Left lung (tissue), 10 donors: Measurements from ENCODE around the gene FAT1. TPM values are rescaled to one million over a fixed set of nuclear protein-coding genes. Genes with fewer than 3 reads are reported as not detected.
A peak's percentile ranks its signal among the peaks of the same experiment; 100 is the strongest.

Experiments used
- ATAC-seq: fragments of 200-7000 bp; cut with Tn5 transposase; one replicate; pipeline ENCODE4 v1.9.1; 2020; ENCODE audit warnings: moderate library complexity
- DNase-seq, 4 donors: peaks; one replicate each; pipeline ENCODE4 v3.0.0-alpha.2; 2013 to 2020
- H3K27ac ChIP-seq, 2 donors: fragments of 200-600 bp; sonication (generic) in 1 of 2; one replicate each; pipeline versions ENCODE4 v1.5.0 to v1.8.0; 2020 to 2021
- H3K27me3 ChIP-seq, 2 donors: fragments of 200-600 bp; sonication (generic) in 1 of 2; one replicate each; pipeline versions ENCODE4 v1.5.0 to v1.8.0; 2020 to 2021
- H3K36me3 ChIP-seq, 2 donors: fragments of 200-600 bp; sonication (generic) in 1 of 2; one replicate each; pipeline versions ENCODE4 v1.5.0 to v1.8.0; 2020 to 2021
- H3K4me1 ChIP-seq, 2 donors: fragments of 200-600 bp; one replicate each; pipeline ENCODE4 v1.8.0; 2021
- H3K4me3 ChIP-seq, 2 donors: fragments of 200-600 bp; sonication (generic) in 1 of 2; one replicate each; pipeline versions ENCODE4 v1.5.0 to v1.8.0; 2020 to 2021; ENCODE audit warnings: mild to moderate bottlenecking in 1 of 2
- H3K9me3 ChIP-seq, 2 donors: fragments of 200-600 bp; sonication (generic) in 1 of 2; one replicate each; pipeline versions ENCODE4 v1.5.0 to v1.8.0; 2020 to 2021
- intact Hi-C, 2 donors: fragments of 100-400 bp; cut with DNase I; formaldehyde crosslinking; loops; one replicate each; pipeline versions ENCODE4 v1.11.2 to v1.14.2; 2022
- polyA plus RNA-seq, 6 donors: library from polyadenylated mRNA; unstranded; fragments of 120-200 nt; gene quantifications; one replicate each; pipeline ENCODE4 v1.2.1, GENCODE V29; 2013; ENCODE audit not compliant: insufficient read length in 6 of 6
- total RNA-seq, 2 donors: library from RNA; stranded (reverse); fragmentation: NEBNext Ultra II Directional; extraction: Animal tissue kit (Norgen Biotek cat#: 25700); gene quantifications; one replicate each; pipeline ENCODE4 v1.2.1, GENCODE V29; 2021
- TF ChIP-seq, protein P1 (sequence below), 2 donors: fragments of 200-600 bp; sonication (generic) in 1 of 2; IDR thresholded peaks; one replicate each; pipeline versions ENCODE4 v1.5.0 to v1.8.0; 2021; ENCODE audit warnings: antibody characterized with exemption in 2 of 2
- donor health status: DM: no; HTN: yes; CAD: no.
- donor health status: DM: no; HTN: no; CAD: no.

Gene FAT1
- total and polyA plus RNA-seq, 8 donors = 70.3 to 278 (median 232) TPM

DNA sequence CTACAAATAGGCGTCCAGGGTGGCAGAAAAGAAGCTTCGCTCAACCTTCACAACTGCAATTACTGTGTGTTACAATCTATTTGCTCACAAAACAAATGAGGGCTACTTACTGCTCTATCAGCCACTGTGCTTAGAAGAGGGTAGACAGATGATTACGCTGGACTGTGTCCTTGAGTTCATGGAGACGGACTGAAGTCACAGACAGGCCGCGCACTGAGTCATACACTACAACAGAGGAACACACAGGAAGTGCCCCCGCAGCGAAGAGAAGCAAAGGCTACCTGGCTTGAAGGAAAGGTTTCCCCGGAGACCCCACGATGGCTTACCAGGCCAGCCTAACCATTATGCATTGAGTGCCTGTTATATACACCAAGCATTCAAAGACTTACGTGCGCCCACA lies 25.6 kb downstream of the FAT1 start:
- DNase-seq (no peak), ATAC-seq (no peak)
- no peak overlapping the region for H3K27ac ChIP-seq

DNA sequence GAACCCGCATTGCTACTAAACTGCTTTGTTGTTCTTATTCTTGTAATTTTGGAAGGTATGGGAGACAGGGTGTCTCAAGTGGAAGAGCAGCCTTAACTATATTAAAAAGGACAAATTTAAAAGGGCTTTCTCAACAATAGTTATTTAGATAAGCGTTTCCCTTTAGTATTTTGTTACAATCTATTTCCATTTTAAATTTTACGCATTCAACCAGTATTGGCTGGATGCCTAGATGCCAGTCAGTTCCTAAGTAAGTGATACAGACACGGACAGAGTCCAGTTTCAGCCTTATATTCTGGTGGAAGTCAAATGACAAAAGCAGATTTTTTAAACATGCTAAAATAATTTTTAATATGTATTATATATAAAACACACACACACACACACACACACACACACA lies 28.3 kb downstream of the FAT1 start:
- TF ChIP-seq, protein P1, sequence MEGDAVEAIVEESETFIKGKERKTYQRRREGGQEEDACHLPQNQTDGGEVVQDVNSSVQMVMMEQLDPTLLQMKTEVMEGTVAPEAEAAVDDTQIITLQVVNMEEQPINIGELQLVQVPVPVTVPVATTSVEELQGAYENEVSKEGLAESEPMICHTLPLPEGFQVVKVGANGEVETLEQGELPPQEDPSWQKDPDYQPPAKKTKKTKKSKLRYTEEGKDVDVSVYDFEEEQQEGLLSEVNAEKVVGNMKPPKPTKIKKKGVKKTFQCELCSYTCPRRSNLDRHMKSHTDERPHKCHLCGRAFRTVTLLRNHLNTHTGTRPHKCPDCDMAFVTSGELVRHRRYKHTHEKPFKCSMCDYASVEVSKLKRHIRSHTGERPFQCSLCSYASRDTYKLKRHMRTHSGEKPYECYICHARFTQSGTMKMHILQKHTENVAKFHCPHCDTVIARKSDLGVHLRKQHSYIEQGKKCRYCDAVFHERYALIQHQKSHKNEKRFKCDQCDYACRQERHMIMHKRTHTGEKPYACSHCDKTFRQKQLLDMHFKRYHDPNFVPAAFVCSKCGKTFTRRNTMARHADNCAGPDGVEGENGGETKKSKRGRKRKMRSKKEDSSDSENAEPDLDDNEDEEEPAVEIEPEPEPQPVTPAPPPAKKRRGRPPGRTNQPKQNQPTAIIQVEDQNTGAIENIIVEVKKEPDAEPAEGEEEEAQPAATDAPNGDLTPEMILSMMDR (IDR thresholded peaks at IDR 0.05) = no peak
- Histone ChIP-seq H3K4me1 (no peaks in the 10 kb centered on the region), H3K9me3 (no peaks in the 10 kb centered on the region), H3K36me3 (no peaks in the 10 kb centered on the region), H3K27ac (no peak overlapping the region), H3K27me3 (no peaks in the 10 kb centered on the region), H3K4me3 (no peak overlapping the region)
- ATAC-seq (no peak), DNase-seq (no peak)
- intact Hi-C loops = no loop called here

More for the DNA sequence above, 25.6 kb downstream of the FAT1 start:
- no peaks in the 10 kb centered on the region for H3K9me3 ChIP-seq
- H3K27me3 ChIP-seq = no peaks in the 10 kb centered on the region
- TF ChIP-seq, protein P1 (IDR thresholded peaks at IDR 0.05) = no peak
- H3K4me1 ChIP-seq = peaks cover 0 to 3% of the 10 kb centered on the region in 2 donors
- intact Hi-C loops = no loop called here
- H3K4me3 ChIP-seq = no peak overlapping the region
- no peaks in the 10 kb centered on the region for H3K36me3 ChIP-seq

DNA sequence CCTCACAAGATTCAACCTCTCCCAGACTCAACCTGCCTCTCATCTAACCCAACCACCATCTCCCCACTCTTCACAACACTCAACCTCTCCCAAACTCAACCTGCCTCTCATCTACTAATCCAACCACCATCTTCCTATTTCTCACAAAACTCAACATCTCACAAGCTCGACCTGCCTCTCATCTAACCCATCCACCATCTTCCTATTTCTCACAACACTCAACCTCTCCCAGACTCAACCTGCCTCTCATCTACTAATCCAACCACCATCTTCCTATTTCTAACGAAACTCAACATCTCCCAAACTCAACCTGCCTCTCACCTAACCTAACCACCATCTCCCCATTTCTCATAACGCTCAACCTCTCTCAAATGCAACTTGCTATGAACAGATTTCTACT lies 29.8 kb downstream of the FAT1 start:
- intact Hi-C loops = no loop called here
- H3K36me3 ChIP-seq = no peaks in the 10 kb centered on the region
- no peaks in the 10 kb centered on the region for H3K9me3 ChIP-seq
- H3K4me1 ChIP-seq = no peaks in the 10 kb centered on the region
- no peak overlapping the region for H3K27ac ChIP-seq
- ATAC-seq (no peak), DNase-seq (no peak)
- no peak overlapping the region for H3K4me3 ChIP-seq
- TF ChIP-seq, protein P1 (IDR thresholded peaks at IDR 0.05) = no peak
- no peaks in the 10 kb centered on the region for H3K27me3 ChIP-seq

DNA sequence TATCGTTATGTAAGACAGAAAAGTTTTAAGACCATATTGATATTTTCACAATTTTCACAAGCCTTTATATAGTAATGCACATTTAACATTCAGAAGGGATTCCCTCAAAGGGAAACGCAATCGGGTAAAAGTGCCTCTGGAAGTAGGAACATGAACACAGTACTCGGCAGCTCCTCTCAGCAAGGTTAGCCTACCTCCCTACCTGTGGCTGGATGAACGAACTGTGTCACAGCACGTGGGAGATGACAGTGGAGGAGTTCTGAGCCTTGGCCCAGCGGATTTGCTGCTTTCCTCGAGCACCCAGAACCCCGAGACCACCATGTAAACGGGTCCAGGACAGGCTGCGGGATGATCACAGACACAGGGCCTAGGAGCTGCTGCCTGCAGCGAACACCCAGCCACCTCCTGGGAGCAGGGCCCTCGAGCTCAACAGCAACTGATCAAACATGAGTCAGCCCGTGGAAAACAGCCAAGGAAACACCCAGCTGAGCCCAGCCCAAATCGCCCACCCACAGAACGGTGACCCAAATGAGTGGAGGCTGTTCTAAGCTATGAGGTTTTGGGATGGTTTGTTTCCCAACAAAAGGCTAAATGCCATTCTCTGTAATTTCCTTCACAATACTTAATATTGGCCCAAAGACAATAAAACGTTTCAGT lies 30.4 kb downstream of the FAT1 start:
- Histone ChIP-seq H3K27me3 (no peaks in the 10 kb centered on the region), H3K9me3 (no peaks in the 10 kb centered on the region)

DNA sequence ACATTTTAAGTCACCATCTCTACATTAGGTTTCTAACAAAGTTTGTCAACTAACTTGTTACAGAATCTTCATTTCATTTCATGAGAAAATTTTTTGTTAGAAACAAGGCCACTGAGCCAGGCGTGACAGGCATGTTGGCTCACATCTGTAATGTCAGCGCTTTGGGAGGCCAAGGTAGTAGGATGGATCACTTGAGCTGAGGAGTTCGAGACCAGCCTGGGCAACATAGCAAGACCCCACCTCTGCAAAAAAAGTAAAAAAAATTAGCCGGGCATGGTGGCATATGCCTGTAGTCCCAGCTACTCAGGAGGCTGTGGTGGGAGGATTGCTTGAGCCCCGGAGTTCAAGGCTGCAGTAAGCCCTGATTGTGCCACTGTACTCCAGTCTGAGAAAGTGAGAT lies 32.3 kb downstream of the FAT1 start:
- no peak overlapping the region for H3K27ac ChIP-seq

More for the DNA sequence above, 30.4 kb downstream of the FAT1 start:
- Histone ChIP-seq H3K36me3 (no peaks in the 10 kb centered on the region), H3K4me1 (no peaks in the 10 kb centered on the region), H3K27ac (no peak overlapping the region), H3K4me3 (no peak overlapping the region)
- ATAC-seq (peak; percentile 88), DNase-seq (peak in 2 of 4 donors; percentile 72 to 81)
- TF ChIP-seq, protein P1 (IDR thresholded peaks at IDR 0.05) = no peak
- intact Hi-C loops = no loop called here

More for the DNA sequence above, 32.3 kb downstream of the FAT1 start:
- Histone ChIP-seq H3K27me3 (no peaks in the 10 kb centered on the region), H3K4me1 (no peaks in the 10 kb centered on the region), H3K4me3 (no peak overlapping the region), H3K36me3 (no peaks in the 10 kb centered on the region), H3K9me3 (no peaks in the 10 kb centered on the region)
- intact Hi-C loops = no loop called here
- DNase-seq (no peak), ATAC-seq (no peak)
- TF ChIP-seq, protein P1 (IDR thresholded peaks at IDR 0.05) = no peak
